Activated CD4-positive, alpha-beta T cell treated with anti-CD3 and anti-CD28 coated beads for 36 hours (primary cell): ENCODE results near the gene HOXA6. TPM values are rescaled to one million over a fixed set of nuclear protein-coding genes. Genes with fewer than 3 reads are reported as not detected.

ENCODE experiments used
- ATAC-seq: fragments of 200-7000 bp; cut with Tn5 transposase; one replicate; pipeline ENCODE4 v1.10.0; 2021; ENCODE audit warnings: mild to moderate bottlenecking, moderate library complexity
- CTCF ChIA-PET: fragments of 350-600 bp; sonication (Branson Sonifier 250); formaldehyde crosslinking; loops from one replicate; lab custom pipeline; 2021; ENCODE audit warnings: antibody characterized with exemption; lab: Charles Lee
- POLR2A ChIA-PET: fragments of 350-600 bp; sonication (Branson Sonifier 250); formaldehyde crosslinking; loops from one replicate; lab custom pipeline; 2021; ENCODE audit warnings: antibody characterized with exemption, inconsistent platforms; lab: Charles Lee
- DNase-seq: peaks from one replicate; pipeline ENCODE4 v3.0.0-alpha.2; 2020
- H3K27ac Mint-ChIP-seq: one replicate; pipeline ENCODE4 v1.8.0; 2021; ENCODE audit warnings: mixed read lengths
- H3K27me3 Mint-ChIP-seq: one replicate; pipeline ENCODE4 v1.8.0; 2021; ENCODE audit warnings: mixed read lengths
- H3K36me3 Mint-ChIP-seq: one replicate; pipeline ENCODE4 v1.8.0; 2021; ENCODE audit warnings: low read depth, mixed read lengths
- H3K4me1 Mint-ChIP-seq: one replicate; pipeline ENCODE4 v1.8.0; 2021; ENCODE audit warnings: mixed read lengths
- H3K4me3 Mint-ChIP-seq: one replicate; pipeline ENCODE4 v1.8.0; 2021; ENCODE audit warnings: mild to moderate bottlenecking, moderate library complexity, mixed read lengths
- H3K9me3 Mint-ChIP-seq: one replicate; pipeline ENCODE4 v1.8.0; 2021; ENCODE audit warnings: low read depth, mixed read lengths
- intact Hi-C, 2 experiments: fragments of 100-400 bp; cut with DNase I in 1 of 2; cut with micrococcal nuclease in 1 of 2; formaldehyde crosslinking; loops; one replicate each; pipeline versions ENCODE4 v1.14.2 to v1.15.1; 2022 to 2024; cut with DNase I, micrococcal nuclease
- total RNA-seq, 2 experiments: library from RNA; stranded (reverse); gene quantifications; one replicate each; pipeline ENCODE4 v1.2.3, GENCODE V29; 2021

The HOXA6 gene
- total RNA-seq, 2 experiments from 2014 or later: not detected

- no peak for ATAC-seq
- POLR2A ChIA-PET: no interaction called here
- Mint-ChIP-seq H3K27ac (no peak overlapping the region), H3K36me3 (no peaks in the 10 kb centered on the region), H3K9me3 (no peaks in the 10 kb centered on the region), H3K4me3 (no peak overlapping the region), H3K4me1 (peaks cover 20% of the 10 kb centered on the region), H3K27me3 (peaks cover 62% of the 10 kb centered on the region)
- intact Hi-C loops: loop anchor here in 1 of 2 experiments (2.0 kb wide), 1 partner anchor 19 kb away; no protein-coding TSS in a partner anchor
- DNase-seq: peak; percentile 7
- CTCF ChIA-PET: interaction anchor here (0.8 to 3.6 kb wide), 7 partner anchors 13 to 99 kb away, joined by 3 to 16 read pairs (median 7); no protein-coding TSS in a partner anchor
Observed at GRCh38 chr7:27148031-27148755, 619 bp upstream of the HOXA6 start.

GRCh38 chr7:27146491-27147198 lies 929 bp downstream of the HOXA6 start:
- no peak overlapping the region for H3K4me3 Mint-ChIP-seq
- H3K27me3 Mint-ChIP-seq: peaks cover 56% of the 10 kb centered on the region
- ChIA-PET POLR2A (no interaction called here), CTCF (interaction anchor here (1.9 kb wide), 1 partner anchor 33 kb away, joined by 6 read pairs; no protein-coding TSS in a partner anchor)
- peaks cover 15% of the 10 kb centered on the region for H3K4me1 Mint-ChIP-seq
- H3K27ac Mint-ChIP-seq: no peak overlapping the region
- intact Hi-C loops: no loop called here
- no peaks in the 10 kb centered on the region for H3K9me3 Mint-ChIP-seq
- no peak for DNase-seq
- no peak for ATAC-seq
- H3K36me3 Mint-ChIP-seq: no peaks in the 10 kb centered on the region

GRCh38 chr7:27145914-27146412 lies 1.6 kb downstream of the HOXA6 start:
- ChIA-PET POLR2A (no interaction called here), CTCF (interaction anchor here (1.9 kb wide), 1 partner anchor 34 kb away, joined by 6 read pairs; no protein-coding TSS in a partner anchor)
- Mint-ChIP-seq H3K9me3 (no peaks in the 10 kb centered on the region), H3K27ac (no peak overlapping the region), H3K27me3 (peaks cover 54% of the 10 kb centered on the region), H3K36me3 (no peaks in the 10 kb centered on the region), H3K4me3 (no peak overlapping the region), H3K4me1 (peaks cover 8% of the 10 kb centered on the region)
- no peak for ATAC-seq
- intact Hi-C loops: no loop called here
- no peak for DNase-seq

- no peak overlapping the region for H3K4me3 Mint-ChIP-seq
- H3K36me3 Mint-ChIP-seq: no peaks in the 10 kb centered on the region
- no peaks in the 10 kb centered on the region for H3K9me3 Mint-ChIP-seq
- ATAC-seq (no peak), DNase-seq (no peak)
- no peak overlapping the region for H3K27ac Mint-ChIP-seq
- intact Hi-C loops: no loop called here
- peaks cover 51% of the 10 kb centered on the region for H3K27me3 Mint-ChIP-seq
- H3K4me1 Mint-ChIP-seq: peaks cover 6% of the 10 kb centered on the region
- CTCF ChIA-PET: interaction anchor here (0.6 to 1.9 kb wide), 3 partner anchors 34 to 463 kb away, joined by 3 to 6 read pairs (median 3); no protein-coding TSS in a partner anchor
- POLR2A ChIA-PET: no interaction called here
Observed at GRCh38 chr7:27145165-27145913, 2.2 kb downstream of the HOXA6 start.

GRCh38 chr7:27144781-27145164 lies 2.8 kb downstream of the HOXA6 start:
- intact Hi-C loops: no loop called here
- Mint-ChIP-seq H3K4me1 (peaks cover 6% of the 10 kb centered on the region), H3K27ac (no peak overlapping the region), H3K27me3 (peaks cover 45% of the 10 kb centered on the region), H3K4me3 (no peak overlapping the region), H3K9me3 (no peaks in the 10 kb centered on the region), H3K36me3 (no peaks in the 10 kb centered on the region)
- ChIA-PET CTCF (interaction anchor here (0.6 to 1.9 kb wide), 2 partner anchors 35 to 290 kb away, joined by 3 to 6 read pairs; no protein-coding TSS in a partner anchor), POLR2A (no interaction called here)
- ATAC-seq: no peak
- DNase-seq: no peak

- Mint-ChIP-seq H3K4me3 (no peak overlapping the region), H3K27me3 (peaks cover 41% of the 10 kb centered on the region), H3K4me1 (peaks cover 6% of the 10 kb centered on the region), H3K27ac (no peak overlapping the region), H3K36me3 (no peaks in the 10 kb centered on the region), H3K9me3 (no peaks in the 10 kb centered on the region)
- ChIA-PET CTCF (interaction anchor here (0.6 kb wide), 1 partner anchor 289 kb away, joined by 3 read pairs; no protein-coding TSS in a partner anchor), POLR2A (interaction anchor here (0.5 kb wide), 1 partner anchor 44 kb away, joined by 4 read pairs; no protein-coding TSS in a partner anchor)
- intact Hi-C loops: no loop called here
- no peak for ATAC-seq
- DNase-seq: no peak
Observed at GRCh38 chr7:27143950-27144780, 3.4 kb downstream of the HOXA6 start.

GRCh38 chr7:27143023-27143949 lies 4.3 kb downstream of the HOXA6 start, which contains the start of gene HOXA5:
TSS of gene HOXA5 (minus strand) at chr7:27143681. CDS start at chr7:27143607, 74 bp downstream.
- ChIA-PET POLR2A (interaction anchor here (0.5 kb wide), 1 partner anchor 44 kb away, joined by 4 read pairs; no protein-coding TSS in a partner anchor), CTCF (interaction anchor here (0.6 kb wide), 1 partner anchor 1325 kb away, joined by 3 read pairs; no protein-coding TSS in a partner anchor)
- H3K4me3 Mint-ChIP-seq: no peak within 1 kb of the TSS
- H3K4me1 Mint-ChIP-seq: peaks cover 3% of the 10 kb centered on the region
- intact Hi-C loops: no loop called here
- no peaks in the 10 kb centered on the region for H3K9me3 Mint-ChIP-seq
- no peak within 1 kb of the TSS for H3K27ac Mint-ChIP-seq
- H3K36me3 Mint-ChIP-seq: no peaks in the 10 kb centered on the region
- DNase-seq (peak; percentile 18), ATAC-seq (no peak)
- H3K27me3 Mint-ChIP-seq: peaks cover 34% of the 10 kb centered on the region

GRCh38 chr7:27142580-27143022 lies 5.0 kb downstream of the HOXA6 start:
- intact Hi-C loops: no loop called here
- ATAC-seq (no peak), DNase-seq (no peak)
- peaks cover 34% of the 10 kb centered on the region for H3K27me3 Mint-ChIP-seq
- H3K4me3 Mint-ChIP-seq: no peak overlapping the region
- CTCF ChIA-PET: no interaction called here
- POLR2A ChIA-PET: no interaction called here
- no peak overlapping the region for H3K27ac Mint-ChIP-seq
- no peaks in the 10 kb centered on the region for H3K4me1 Mint-ChIP-seq
- no peaks in the 10 kb centered on the region for H3K36me3 Mint-ChIP-seq
- no peaks in the 10 kb centered on the region for H3K9me3 Mint-ChIP-seq

- peaks cover 29% of the 10 kb centered on the region for H3K27me3 Mint-ChIP-seq
- intact Hi-C loops: no loop called here
Observed at GRCh38 chr7:27141923-27142579, 5.5 kb downstream of the HOXA6 start.

More at GRCh38 chr7:27141923-27142579, 5.5 kb downstream of the HOXA6 start:
- DNase-seq: no peak
- ATAC-seq: no peak
- no peaks in the 10 kb centered on the region for H3K9me3 Mint-ChIP-seq
- no peak overlapping the region for H3K4me3 Mint-ChIP-seq
- H3K4me1 Mint-ChIP-seq: no peaks in the 10 kb centered on the region
- ChIA-PET CTCF (interaction anchor here (0.6 kb wide), 1 partner anchor 768 kb away, joined by 3 read pairs; no protein-coding TSS in a partner anchor), POLR2A (no interaction called here)
- H3K27ac Mint-ChIP-seq: no peak overlapping the region
- H3K36me3 Mint-ChIP-seq: no peaks in the 10 kb centered on the region
